ENCODE measurements around the gene KRTAP2-4. TPM values are rescaled to one million over a fixed set of nuclear protein-coding genes. Genes with fewer than 3 reads are reported as not detected.

KRTAP2-4 gene
- total RNA-seq, 1 experiment from 2014 or later, result not detected

DNA sequence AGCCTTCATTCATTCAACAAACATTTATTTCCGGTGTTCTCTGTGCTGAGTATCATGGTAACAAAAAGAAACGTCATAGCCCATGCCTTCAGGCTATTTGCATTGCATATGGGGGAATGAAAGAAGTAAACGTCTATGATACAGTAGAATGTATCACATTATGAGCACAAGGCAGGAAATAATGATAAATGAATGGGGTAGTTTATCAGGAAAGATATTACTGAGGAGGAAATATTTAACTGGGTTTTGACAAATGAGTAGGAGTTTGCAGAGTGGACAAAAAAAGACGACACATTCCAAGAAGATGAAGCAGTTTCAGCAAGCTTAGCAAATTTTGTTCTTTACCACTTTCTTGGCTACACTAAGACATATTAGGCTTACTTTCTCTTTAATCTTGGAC is 16.9 kb upstream of the KRTAP2-4 start:
- ChIA-PET CTCF (no interaction called here), POLR2A (ENCODE audit: low non-redundant PET) (no interaction called here)
- no peaks in the 10 kb centered on the region for H3K4me1 ChIP-seq (ENCODE audit: insufficient read depth, low read length, poor library complexity, severe bottlenecking)
- H3K27me3 ChIP-seq (replicated peaks; ENCODE audit: insufficient read depth, low read depth, low read length, poor library complexity), result no peaks in the 10 kb centered on the region
- H3K9me3 ChIP-seq (ENCODE audit: low read depth, low read length, poor library complexity, severe bottlenecking), result no peaks in the 10 kb centered on the region
- intact Hi-C loops (cut with micrococcal nuclease; ENCODE audit: unreplicated experiment), result no loop called here
- H3K36me3 ChIP-seq (ENCODE audit: insufficient read depth, low read length, poor library complexity, severe bottlenecking), result no peaks in the 10 kb centered on the region
- BruUV-seq (replicated peaks), result no TSS peak
- TF ChIP-seq, protein P1, sequence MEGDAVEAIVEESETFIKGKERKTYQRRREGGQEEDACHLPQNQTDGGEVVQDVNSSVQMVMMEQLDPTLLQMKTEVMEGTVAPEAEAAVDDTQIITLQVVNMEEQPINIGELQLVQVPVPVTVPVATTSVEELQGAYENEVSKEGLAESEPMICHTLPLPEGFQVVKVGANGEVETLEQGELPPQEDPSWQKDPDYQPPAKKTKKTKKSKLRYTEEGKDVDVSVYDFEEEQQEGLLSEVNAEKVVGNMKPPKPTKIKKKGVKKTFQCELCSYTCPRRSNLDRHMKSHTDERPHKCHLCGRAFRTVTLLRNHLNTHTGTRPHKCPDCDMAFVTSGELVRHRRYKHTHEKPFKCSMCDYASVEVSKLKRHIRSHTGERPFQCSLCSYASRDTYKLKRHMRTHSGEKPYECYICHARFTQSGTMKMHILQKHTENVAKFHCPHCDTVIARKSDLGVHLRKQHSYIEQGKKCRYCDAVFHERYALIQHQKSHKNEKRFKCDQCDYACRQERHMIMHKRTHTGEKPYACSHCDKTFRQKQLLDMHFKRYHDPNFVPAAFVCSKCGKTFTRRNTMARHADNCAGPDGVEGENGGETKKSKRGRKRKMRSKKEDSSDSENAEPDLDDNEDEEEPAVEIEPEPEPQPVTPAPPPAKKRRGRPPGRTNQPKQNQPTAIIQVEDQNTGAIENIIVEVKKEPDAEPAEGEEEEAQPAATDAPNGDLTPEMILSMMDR (conservative IDR thresholded peaks at IDR 0.05; ENCODE audit: low read depth, low read length), result no peak
- no peak for TF ChIP-seq EZH2 (IDR thresholded peaks at IDR 0.05; ENCODE audit: borderline replicate concordance, low read depth, low read length, poor library complexity, severe bottlenecking)
- H3K4me3 ChIP-seq (ENCODE audit: low read depth, low read length, poor library complexity, severe bottlenecking), result no peak overlapping the region
- no peak for DNase-seq (ENCODE audit: low spot score)
- H3K27ac ChIP-seq (ENCODE audit: low read depth, low read length, poor library complexity, severe bottlenecking), result no peak overlapping the region

DNA sequence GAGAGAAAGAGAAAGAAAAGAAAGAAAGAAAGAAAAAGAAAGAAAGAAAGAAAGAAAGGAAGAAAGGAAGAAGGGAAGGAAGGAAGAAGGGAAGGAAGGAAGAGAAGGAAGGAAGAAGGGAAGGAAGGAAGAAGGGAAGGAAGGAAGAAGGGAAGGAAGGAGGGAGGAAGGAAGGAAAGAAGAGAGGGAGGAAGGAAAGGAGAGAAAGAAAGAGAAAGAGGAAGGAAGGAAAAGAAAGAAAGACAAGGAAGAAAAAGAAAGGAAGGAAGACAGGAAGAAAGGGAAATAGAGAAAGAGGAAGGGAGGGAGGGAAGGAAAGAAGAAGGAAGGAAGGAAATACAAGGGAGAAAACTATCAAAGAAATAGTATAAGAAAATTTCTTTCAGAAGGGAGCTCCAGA is 11.1 kb upstream of the KRTAP2-4 start:
- no TSS peak for BruUV-seq (replicated peaks)
- no peak overlapping the region for H3K4me3 ChIP-seq (ENCODE audit: low read depth, low read length, poor library complexity, severe bottlenecking)
- H3K9me3 ChIP-seq (ENCODE audit: low read depth, low read length, poor library complexity, severe bottlenecking), result no peaks in the 10 kb centered on the region
- H3K4me1 ChIP-seq (ENCODE audit: insufficient read depth, low read length, poor library complexity, severe bottlenecking), result no peaks in the 10 kb centered on the region
- no peak for DNase-seq (ENCODE audit: low spot score)
- H3K27me3 ChIP-seq (replicated peaks; ENCODE audit: insufficient read depth, low read depth, low read length, poor library complexity), result no peaks in the 10 kb centered on the region
- H3K27ac ChIP-seq (ENCODE audit: low read depth, low read length, poor library complexity, severe bottlenecking), result no peak overlapping the region
- no peak for TF ChIP-seq EZH2 (IDR thresholded peaks at IDR 0.05; ENCODE audit: borderline replicate concordance, low read depth, low read length, poor library complexity, severe bottlenecking)
- TF ChIP-seq, protein P1 (conservative IDR thresholded peaks at IDR 0.05; ENCODE audit: low read depth, low read length), result no peak
- H3K36me3 ChIP-seq (ENCODE audit: insufficient read depth, low read length, poor library complexity, severe bottlenecking), result no peaks in the 10 kb centered on the region
- POLR2A ChIA-PET (ENCODE audit: low non-redundant PET), result no interaction called here
- intact Hi-C loops (cut with micrococcal nuclease; ENCODE audit: unreplicated experiment), result no loop called here
- CTCF ChIA-PET, result no interaction called here

DNA sequence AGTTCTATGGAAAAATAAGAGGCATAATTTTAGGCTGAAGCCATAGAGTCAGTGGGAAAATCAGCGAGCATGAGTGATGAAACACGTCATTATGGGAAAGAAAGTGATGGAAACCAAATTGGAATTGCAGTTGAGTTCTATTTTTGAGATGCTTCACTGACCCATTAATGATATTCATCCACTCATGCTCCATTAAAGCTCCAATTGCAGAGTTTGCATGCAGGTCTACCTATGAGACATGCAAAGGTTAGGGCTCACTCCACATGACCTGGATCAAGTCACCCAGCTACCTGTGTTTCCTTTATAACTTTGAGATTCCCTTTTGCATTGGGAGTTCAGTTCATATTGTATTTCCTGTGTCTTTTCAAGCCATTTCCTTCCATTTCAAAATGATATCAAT is 8.0 kb upstream of the KRTAP2-4 start:
- no peaks in the 10 kb centered on the region for H3K27me3 ChIP-seq (replicated peaks; ENCODE audit: insufficient read depth, low read depth, low read length, poor library complexity)

More for the DNA sequence above, 8.0 kb upstream of the KRTAP2-4 start:
- TF ChIP-seq EZH2 (IDR thresholded peaks at IDR 0.05; ENCODE audit: borderline replicate concordance, low read depth, low read length, poor library complexity, severe bottlenecking), result no peak
- TF ChIP-seq, protein P1 (conservative IDR thresholded peaks at IDR 0.05; ENCODE audit: low read depth, low read length), result no peak
- no peak for DNase-seq (ENCODE audit: low spot score)
- H3K9me3 ChIP-seq (ENCODE audit: low read depth, low read length, poor library complexity, severe bottlenecking), result no peaks in the 10 kb centered on the region
- no peak overlapping the region for H3K4me3 ChIP-seq (ENCODE audit: low read depth, low read length, poor library complexity, severe bottlenecking)
- intact Hi-C loops (cut with micrococcal nuclease; ENCODE audit: unreplicated experiment), result no loop called here
- H3K27ac ChIP-seq (ENCODE audit: low read depth, low read length, poor library complexity, severe bottlenecking), result no peak overlapping the region
- ChIA-PET POLR2A (ENCODE audit: low non-redundant PET) (no interaction called here), CTCF (no interaction called here)
- no peaks in the 10 kb centered on the region for H3K36me3 ChIP-seq (ENCODE audit: insufficient read depth, low read length, poor library complexity, severe bottlenecking)
- BruUV-seq (replicated peaks), result no TSS peak
- H3K4me1 ChIP-seq (ENCODE audit: insufficient read depth, low read length, poor library complexity, severe bottlenecking), result no peaks in the 10 kb centered on the region
